A549 (cell line): Measurements from ENCODE around the gene ZNF714. TPM values are rescaled to one million over a fixed set of nuclear protein-coding genes. Genes with fewer than 3 reads are reported as not detected.

Experiments used
- ATAC-seq, 2 experiments: fragments of 200-7000 bp in 1 of 2; fragments of >200 bp in 1 of 2; cut with Nextera tagmentation in 1 of 2; cut with Tn5 transposase in 1 of 2; 3 replicates each; pipeline versions ENCODE4 v1.8.0 to v1.9.1; 2018 to 2020; ENCODE audit warnings: mild to moderate bottlenecking in 1 of 2, moderate library complexity in 1 of 2
- CTCF ChIA-PET: fragments of 300-600 bp; sonication (Branson Sonifier 250); formaldehyde crosslinking; extraction: SDS; loops from one replicate; lab custom pipeline; 2021; ENCODE audit warnings: antibody characterized with exemption, inconsistent platforms; lab: Yijun Ruan, JAX
- POLR2A ChIA-PET: fragments of 350-600 bp; formaldehyde crosslinking; extraction: SDS; loops from one replicate; lab custom pipeline; 2021; ENCODE audit warnings: antibody characterized with exemption, inconsistent platforms; lab: Yijun Ruan, JAX
- DNase-seq, 2 experiments: peaks; one replicate each; pipeline versions ENCODE4 v3.0.0 to v3.0.0-alpha.2; 2011 to 2016; ENCODE audit warnings: low read depth in 1 of 2, low spot score in 1 of 2
- FAIRE-seq: peaks from 2 replicates; lab custom pipeline; 2011; peaks lifted over from hg19 to GRCh38; lab: Jason Lieb, UNC
- H3K27ac ChIP-seq, 2 experiments: fragments of >200 bp; sonication (Bioruptor Twin); formaldehyde crosslinking; 3 replicates each; pipeline ENCODE4 v1.5.1; 2016 to 2017
- H3K4me1 ChIP-seq: fragments of >200 bp; sonication (Bioruptor Twin); formaldehyde crosslinking; 3 replicates; pipeline ENCODE4 v1.6.1; 2016
- H3K4me2 ChIP-seq: fragments of >200 bp; sonication (Bioruptor Twin); formaldehyde crosslinking; 3 replicates; pipeline ENCODE4 v1.6.1; 2016
- H3K4me3 ChIP-seq: fragments of >200 bp; sonication (Bioruptor Twin); formaldehyde crosslinking; 3 replicates; pipeline ENCODE4 v1.5.1; 2016
- H3K9me3 ChIP-seq: fragments of >200 bp; sonication (Bioruptor Twin); formaldehyde crosslinking; 3 replicates; pipeline ENCODE4 v1.6.1; 2016
- BCL3 ChIP-seq: fragments of >200 bp; sonication (Bioruptor Twin); formaldehyde crosslinking; IDR thresholded peaks from 3 replicates; pipeline ENCODE4 v1.6.1; 2016
- BHLHE40 ChIP-seq: IDR thresholded peaks from 2 replicates; pipeline ENCODE4 v1.6.1; 2012; ENCODE audit warnings: low read depth, low read length, inconsistent platforms
- CBX2 ChIP-seq: fragments of 200-600 bp; sonication (generic); IDR thresholded peaks from 2 replicates; pipeline ENCODE4 v1.6.1; 2016; ENCODE audit warnings: low read depth, mild to moderate bottlenecking, borderline replicate concordance
- CEBPB ChIP-seq, 2 experiments: fragments of >200 bp in 1 of 2; sonication (Bioruptor Twin) in 1 of 2; formaldehyde crosslinking in 1 of 2; IDR thresholded peaks; 2 replicates each; pipeline ENCODE4 v1.6.1; 2012 to 2016
- CTCF ChIP-seq: fragments of >200 bp; sonication (Bioruptor Twin); formaldehyde crosslinking; IDR thresholded peaks from 3 replicates; pipeline ENCODE4 v1.5.1; 2016
- EP300 ChIP-seq, 2 experiments: fragments of >200 bp; sonication (Bioruptor Twin); formaldehyde crosslinking; IDR thresholded peaks; 2 replicates in 1 of 2; 3 replicates in 1 of 2; pipeline ENCODE4 v1.6.1; 2016 to 2017
- ESRRA ChIP-seq: fragments of 150-350 bp; IDR thresholded peaks from 2 replicates; pipeline ENCODE4 v1.6.1; 2014; ENCODE audit warnings: mild to moderate bottlenecking, low read length, borderline replicate concordance
- HES2 ChIP-seq: fragments of >200 bp; sonication (Bioruptor Twin); formaldehyde crosslinking; IDR thresholded peaks from 2 replicates; pipeline ENCODE4 v1.6.1; 2016
- HOXA7 ChIP-seq: fragments of 250-450 bp; sonication (Bioruptor Pico); IDR thresholded peaks from 2 replicates; pipeline ENCODE4 v1.5.0; 2020; ENCODE audit warnings: mild to moderate bottlenecking, moderate library complexity
- HOXB5 ChIP-seq: fragments of 250-450 bp; sonication (Bioruptor Pico); IDR thresholded peaks from 2 replicates; pipeline ENCODE4 v1.5.0; 2020; ENCODE audit warnings: mild to moderate bottlenecking, moderate library complexity
- JUNB ChIP-seq: fragments of >200 bp; sonication (Bioruptor Twin); formaldehyde crosslinking; IDR thresholded peaks from 2 replicates; pipeline ENCODE4 v1.6.1; 2016
- MAFK ChIP-seq: fragments of 450-650 bp; IDR thresholded peaks from 2 replicates; pipeline ENCODE4 v1.6.1; 2014; ENCODE audit not compliant: partially characterized antibody
- NFE2L2 ChIP-seq: fragments of 150-350 bp; conservative IDR thresholded peaks from 2 replicates; pipeline ENCODE4 v1.6.1; 2014; ENCODE audit warnings: low read length
- NPAS2 ChIP-seq: fragments of 250-450 bp; sonication (Bioruptor Pico); IDR thresholded peaks from 2 replicates; pipeline ENCODE4 v1.8.0; 2022; ENCODE audit warnings: mild to moderate bottlenecking, moderate library complexity, borderline replicate concordance
- PBX3 ChIP-seq: IDR thresholded peaks from 2 replicates; pipeline ENCODE4 v1.6.1; 2012
- POLR2A ChIP-seq: IDR thresholded peaks from 2 replicates; pipeline ENCODE4 v1.6.1; 2012; ENCODE audit warnings: mild to moderate bottlenecking, low read length
- RAD21 ChIP-seq, 2 experiments: fragments of >200 bp in 1 of 2; sonication (Bioruptor Twin) in 1 of 2; formaldehyde crosslinking in 1 of 2; IDR thresholded peaks in 1 of 2; conservative IDR thresholded peaks in 1 of 2; 2 replicates in 1 of 2; 3 replicates in 1 of 2; pipeline ENCODE4 v1.6.1; 2012 to 2018; ENCODE audit warnings: inconsistent platforms in 1 of 2
- REST ChIP-seq: fragments of 200-600 bp; sonication (generic); IDR thresholded peaks from 2 replicates; pipeline ENCODE4 v1.6.1; 2016; ENCODE audit warnings: antibody characterized with exemption, mild to moderate bottlenecking, moderate library complexity
- SMC3 ChIP-seq: fragments of >200 bp; sonication (Bioruptor Twin); formaldehyde crosslinking; IDR thresholded peaks from 3 replicates; pipeline ENCODE4 v1.6.1; 2018; ENCODE audit warnings: inconsistent platforms
- ZSCAN20 ChIP-seq: fragments of 250-450 bp; sonication (Bioruptor Pico); IDR thresholded peaks from 2 replicates; pipeline ENCODE4 v1.8.0; 2022; ENCODE audit warnings: mild to moderate bottlenecking, moderate library complexity
- WGBS: methylation state at CpG from one replicate; pipeline ENCODE4 v1.1.6; 2017; ENCODE audit errors: missing lambda C conversion rate; 5-methylcytosine and 5-hydroxymethylcytosine counted together
- polyA plus RNA-seq, 4 experiments: library from polyadenylated mRNA; depleted of rRNA in 3 of 4; stranded (reverse); fragments of >200 nt; fragmentation: RNase III in 1 of 4; extraction: RNeasy Plus Mini Kit Qiagen cat#74134 plus additional on column Dnase treatment in 1 of 4; gene quantifications; 2 replicates in 3 of 4; 3 replicates in 1 of 4; pipeline ENCODE4 v1.2.3, GENCODE V29; 2011 to 2017

ZNF714 gene
- polyA plus RNA-seq, 2 of the 4 experiments (the other 2 are of a cell fraction): 3.0 to 8.1 TPM

GRCh38 chr19:21143428-21143827 is 61.4 kb downstream of the ZNF714 start:
- Histone ChIP-seq H3K4me2 (no peak overlapping the region), H3K27ac (no peak overlapping the region), H3K9me3 (peaks cover 11% of the 10 kb centered on the region), H3K4me3 (no peak overlapping the region), H3K4me1 (no peaks in the 10 kb centered on the region)
- ATAC-seq: no peak
- no peak for DNase-seq
- 77% methylated on average over 5 of the region's 5 CpGs for WGBS
- POLR2A ChIA-PET: no interaction called here
- CTCF ChIA-PET: no interaction called here
- TF ChIP-seq POLR2A: no peak
- no peak for TF ChIP-seq NPAS2 (CRISPR knock-in tag)
- TF ChIP-seq RAD21 (conservative IDR thresholded peaks at IDR 0.05 in 1 of 2, IDR thresholded peaks at IDR 0.05 in 1 of 2): no peak
- no peak for TF ChIP-seq SMC3
- no peak for TF ChIP-seq REST
- TF ChIP-seq BCL3: no peak
- TF ChIP-seq JUNB: no peak
- TF ChIP-seq HES2: no peak
- no peak for FAIRE-seq

GRCh38 chr19:21143854-21144253 is 61.9 kb downstream of the ZNF714 start:
- Histone ChIP-seq H3K9me3 (peaks cover 14% of the 10 kb centered on the region), H3K27ac (no peak overlapping the region), H3K4me1 (no peaks in the 10 kb centered on the region), H3K4me3 (no peak overlapping the region), H3K4me2 (no peak overlapping the region)
- ChIA-PET CTCF (no interaction called here), POLR2A (no interaction called here)
- TF ChIP-seq NFE2L2 (no peak), HES2 (no peak), ESRRA (no peak), ZSCAN20 (CRISPR knock-in tag) (no peak), MAFK (no peak), EP300 (IDR thresholded peaks at IDR 0.05) (no peak), BHLHE40 (no peak), PBX3 (no peak), CEBPB (IDR thresholded peaks at IDR 0.05) (no peak), CBX2 (no peak), HOXB5 (CRISPR knock-in tag) (no peak), HOXA7 (no peak), CTCF (no peak)
- ATAC-seq (no peak), DNase-seq (no peak), FAIRE-seq (no peak)
- WGBS: 85% methylated on average over 1 of the region's 1 CpG
